Superior temporal gyrus (tissue), 1 donor: ENCODE data around the gene GSX1.
A peak's percentile ranks its signal among the peaks of the same experiment; 100 is the strongest.
"Not testable (repeated sequence)": the region's sequence is repeated elsewhere in the genome, so short reads cannot be mapped to it uniquely, and the experiment has no call there.

Source experiments
- DNase-seq: peaks from one replicate; pipeline ENCODE4 v3.0.0-alpha.2; 2016; ENCODE audit errors: extremely low spot score

Gene GSX1

DNA sequence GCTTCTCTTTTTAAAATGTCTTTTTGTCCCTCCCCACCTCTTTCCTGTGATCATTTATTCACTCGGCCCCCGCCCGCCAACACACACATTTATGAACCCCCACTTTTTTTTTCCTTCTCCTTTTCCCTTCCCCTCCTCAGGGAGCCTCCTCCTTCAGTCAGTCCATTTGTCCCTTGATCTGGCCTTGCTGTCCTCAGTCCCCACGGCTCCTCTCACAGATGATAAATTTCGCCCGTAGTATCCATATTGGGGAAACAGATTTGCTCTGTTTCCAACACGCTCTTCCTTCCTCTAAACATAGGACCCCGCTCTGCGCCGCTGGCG lies 2.0 kb downstream of the GSX1 start:
- no peak for DNase-seq

GRCh38 chr13:27794921-27795717 lies 2.8 kb downstream of the GSX1 start:
- no peak for DNase-seq

DNA sequence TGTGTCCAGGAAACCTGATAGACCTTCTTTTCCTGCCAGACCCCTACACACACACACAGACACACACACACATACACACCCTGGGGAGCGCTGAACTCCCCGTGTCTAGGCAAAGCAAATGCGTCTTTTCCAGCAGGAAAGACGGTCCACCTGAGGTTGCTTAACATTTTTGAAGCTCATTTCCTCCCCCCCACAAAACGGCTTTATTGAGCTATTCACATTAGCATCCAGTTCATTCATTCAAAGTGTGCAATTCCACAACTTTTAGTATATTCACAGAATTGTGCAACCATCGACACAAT lies 3.4 kb downstream of the GSX1 start:
- DNase-seq = no peak

DNA sequence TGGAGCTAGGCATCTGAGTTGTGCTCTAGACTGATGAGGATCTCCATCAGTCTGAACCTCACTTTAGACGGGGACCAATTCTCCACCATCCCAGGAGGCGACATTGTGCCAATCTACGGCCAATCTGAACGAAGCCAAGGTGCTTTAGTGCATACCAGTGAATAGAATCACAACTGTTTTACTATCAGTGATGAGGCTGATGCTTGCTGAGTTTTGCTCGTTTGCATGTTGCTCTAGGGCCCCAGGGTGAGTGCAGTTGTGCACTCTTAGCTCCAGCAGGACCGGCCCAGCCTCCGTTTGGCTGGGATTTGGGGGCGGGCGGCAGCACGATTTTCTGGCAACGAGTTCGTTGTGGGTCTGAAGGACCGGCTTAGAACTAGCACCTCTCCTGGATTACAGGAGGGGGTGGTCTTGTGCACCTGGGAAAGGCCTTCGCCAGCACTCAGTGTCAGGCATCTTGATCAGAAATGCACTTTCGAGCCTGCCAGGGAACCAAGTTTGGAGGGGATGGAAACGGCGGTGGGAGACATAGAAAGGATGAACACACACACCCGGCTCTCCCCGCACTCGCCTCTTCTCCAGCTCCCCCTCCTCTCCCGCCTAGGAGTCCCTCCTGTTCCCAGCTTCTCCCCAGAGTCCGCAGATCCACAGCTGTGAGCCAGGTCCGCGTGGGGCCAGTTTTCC lies 4.4 kb downstream of the GSX1 start:
- no peak for DNase-seq

- DNase-seq = no peak
Observed at GRCh38 chr13:27797228-27797624, 4.9 kb downstream of the GSX1 start.

- no peak for DNase-seq
Observed at GRCh38 chr13:27806744-27807387, 14.6 kb downstream of the GSX1 start.

DNA sequence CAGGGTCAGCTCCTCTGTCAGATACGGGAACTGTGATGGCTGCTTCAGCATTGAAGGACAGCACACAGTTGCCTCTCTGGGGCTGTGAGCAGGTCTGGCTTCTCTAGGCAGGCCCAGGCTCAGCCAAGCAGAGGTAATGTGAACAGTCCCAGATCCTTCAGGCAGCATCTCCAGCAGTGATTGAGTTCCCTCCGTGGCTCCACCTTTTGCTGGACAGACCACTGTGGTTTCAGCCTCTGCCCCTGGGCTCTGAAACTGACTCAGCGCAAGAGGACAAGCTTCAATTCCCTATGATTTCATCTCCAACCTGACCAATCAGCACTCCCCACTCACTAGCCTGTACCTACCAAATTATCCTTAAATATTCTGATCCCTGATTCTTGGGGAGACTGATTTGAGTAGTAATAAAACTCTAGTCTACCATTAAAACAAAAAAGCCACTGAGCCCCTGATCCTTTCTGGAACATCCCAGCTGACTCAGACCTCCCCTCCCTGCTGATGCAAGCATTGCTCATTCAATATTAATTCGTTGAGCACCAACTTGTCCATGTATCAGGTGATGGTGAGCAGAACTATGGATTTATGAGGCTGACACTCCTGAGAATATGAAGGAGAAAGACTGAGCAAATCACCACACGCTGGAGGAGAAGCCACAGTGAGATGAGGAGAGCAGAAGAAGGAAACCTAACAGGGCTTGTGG lies 16.7 kb downstream of the GSX1 start:
- DNase-seq = no peak

- DNase-seq = no peak
Observed at GRCh38 chr13:27810009-27810408, 17.7 kb downstream of the GSX1 start.

DNA sequence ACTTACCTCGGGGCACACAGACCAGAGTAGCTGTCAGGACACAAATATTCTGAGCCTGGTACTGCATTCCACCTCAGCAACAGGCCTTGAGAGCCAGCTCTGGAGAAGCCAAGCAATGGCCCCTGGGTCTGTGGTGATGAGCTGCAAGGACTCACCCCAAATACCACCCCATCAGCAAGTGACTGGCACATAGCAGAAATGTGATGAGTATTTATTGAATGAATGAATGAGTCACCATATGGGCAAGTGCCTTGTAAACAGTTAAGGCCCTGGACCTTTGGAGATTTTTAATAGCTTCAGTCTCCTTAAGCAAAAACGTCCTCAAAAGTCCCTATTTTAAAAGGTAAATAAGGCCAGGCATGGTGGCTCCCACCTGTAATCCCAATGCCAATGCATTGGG lies 18.2 kb downstream of the GSX1 start:
- DNase-seq = no peak

GRCh38 chr13:27813826-27814225 lies 21.5 kb downstream of the GSX1 start:
- no peak for DNase-seq

- DNase-seq = not testable (repeated sequence)
Observed at GRCh38 chr13:27817832-27818231, 25.5 kb downstream of the GSX1 start.

DNA sequence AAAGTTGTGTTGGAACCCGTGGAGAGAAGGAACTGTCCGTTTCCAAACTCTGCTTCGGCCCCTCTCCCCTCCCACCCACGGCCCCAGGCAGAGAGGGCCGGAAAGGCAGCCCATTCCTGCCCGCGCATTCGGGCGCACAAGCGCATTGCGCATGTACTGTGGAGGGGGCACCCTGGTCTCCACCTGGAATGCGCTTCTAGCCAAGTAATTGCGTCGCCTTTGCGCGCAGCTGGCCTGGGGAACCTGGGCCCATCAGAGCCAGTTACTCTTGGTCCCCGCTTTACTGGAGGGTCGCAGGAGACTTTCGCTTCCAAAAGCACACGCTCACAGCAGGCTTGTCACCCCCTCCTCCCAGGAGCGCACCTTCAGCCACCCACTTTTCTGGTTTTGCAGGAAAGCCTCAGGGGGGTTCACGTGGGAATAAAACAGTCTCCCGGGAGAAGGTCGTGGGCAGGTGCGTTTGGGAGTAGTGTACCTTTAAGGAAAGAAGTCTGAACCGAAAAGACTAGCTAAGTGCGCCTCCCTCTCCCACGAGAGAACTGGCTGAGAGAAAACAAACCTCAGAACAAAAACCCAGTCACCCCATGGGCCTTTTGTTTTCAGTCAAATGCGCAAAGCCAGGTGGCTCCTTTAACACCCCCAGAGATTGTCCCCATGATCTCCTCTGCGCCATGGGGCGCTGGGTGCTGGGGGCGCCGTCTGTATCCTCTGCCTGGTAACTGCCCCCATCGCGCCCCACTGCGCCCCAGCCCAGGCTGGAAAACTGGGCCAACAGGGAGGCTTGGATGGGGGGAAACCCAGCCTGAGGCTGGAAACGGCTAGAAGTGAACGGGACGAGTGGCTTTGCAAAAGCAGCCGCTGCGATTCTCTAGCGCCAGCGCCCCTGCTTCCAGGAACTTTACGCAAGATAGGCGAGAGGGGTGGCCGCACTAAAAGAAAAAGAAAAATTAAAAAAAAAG lies 28.5 kb downstream of the GSX1 start:
- DNase-seq = no peak

- DNase-seq = no peak
Observed at GRCh38 chr13:27821566-27821965, 29.3 kb downstream of the GSX1 start.

- no peak for DNase-seq
Observed at GRCh38 chr13:27822258-27822872, 30.1 kb downstream of the GSX1 start.

DNA sequence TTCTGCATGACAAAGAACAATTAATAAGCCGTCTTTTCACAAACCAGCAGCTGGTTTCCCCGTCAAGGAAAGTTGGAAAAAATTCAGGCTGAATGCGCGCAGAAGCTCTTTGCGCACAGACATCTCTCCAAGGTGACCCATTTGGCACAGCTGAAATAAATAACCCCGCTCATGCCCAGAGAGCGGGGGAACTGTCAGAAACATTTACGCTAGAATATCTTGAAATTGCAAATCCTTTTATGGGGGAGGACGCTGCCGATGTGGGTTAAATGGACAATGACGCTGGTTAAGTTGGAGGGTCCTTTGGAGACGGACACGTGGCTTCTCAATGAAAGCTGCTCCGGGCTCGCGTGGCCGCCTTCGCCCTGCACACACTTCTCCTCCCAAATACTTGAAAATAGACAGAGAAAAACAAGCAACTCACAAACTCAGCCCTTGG lies 30.6 kb downstream of the GSX1 start:
- DNase-seq = no peak

DNA sequence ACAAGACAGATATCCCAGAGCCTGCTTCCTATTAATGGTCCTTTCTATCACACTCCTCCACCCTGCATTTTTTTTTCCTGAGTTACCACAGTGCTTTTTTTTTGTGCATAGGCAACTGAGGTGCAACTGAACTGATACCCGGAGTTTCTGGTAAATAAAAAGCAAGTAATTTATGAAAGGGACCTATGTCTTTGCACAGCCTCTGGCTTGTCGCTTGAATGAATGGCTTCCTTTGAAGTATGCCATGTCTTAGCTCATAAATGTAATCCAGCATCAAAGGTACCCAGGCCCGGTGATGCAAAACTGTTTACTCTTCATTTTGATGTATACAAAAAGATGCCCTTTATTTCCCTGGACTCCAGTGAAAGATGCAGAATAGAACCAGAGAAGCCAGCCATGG lies 31.8 kb downstream of the GSX1 start:
- DNase-seq = no peak

DNA sequence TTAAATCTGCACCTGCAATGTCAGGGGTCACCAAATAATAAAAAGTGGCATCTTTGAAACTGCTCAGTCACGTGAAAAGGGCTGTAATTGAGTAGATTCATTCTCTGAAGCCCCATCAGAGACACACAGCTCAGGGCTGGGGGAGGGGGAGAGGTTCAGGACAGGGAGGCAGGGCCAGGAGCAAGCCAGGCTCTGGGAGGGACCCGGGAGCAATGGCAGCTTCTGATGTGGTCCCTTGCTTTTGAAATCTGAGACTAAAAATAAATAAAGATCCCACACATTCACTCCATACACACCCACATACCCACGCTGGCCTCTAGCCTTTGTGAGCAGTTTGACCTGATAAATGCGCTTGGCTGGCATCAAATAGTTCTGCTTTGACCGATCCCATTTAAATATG lies 32.8 kb downstream of the GSX1 start:
- DNase-seq = no peak

- DNase-seq = peak; percentile 91
Observed at GRCh38 chr13:27826379-27827353, 34.4 kb downstream of the GSX1 start.

GRCh38 chr13:27827646-27828045 lies 35.4 kb downstream of the GSX1 start:
- DNase-seq = no peak

- DNase-seq = no peak
Observed at GRCh38 chr13:27830010-27830409, 37.7 kb downstream of the GSX1 start.
